CD14-positive monocyte (primary cell): ENCODE data around the gene CPLANE2. TPM values are rescaled to one million over a fixed set of nuclear protein-coding genes. Genes with fewer than 3 reads are reported as not detected.
A peak's percentile ranks its signal among the peaks of the same experiment; 100 is the strongest.

Experiments used
- DNase-seq, 3 donors: peaks; one replicate each; pipeline ENCODE4 v3.0.0-alpha.2; 2011 to 2022
- H2AFZ ChIP-seq: 2 replicates; pipeline ENCODE4 v1.6.0; 2012; ENCODE audit warnings: mild to moderate bottlenecking, low read depth, low read length, inconsistent platforms; ENCODE audit not compliant: insufficient read depth, poor library complexity, severe bottlenecking
- H3K27ac ChIP-seq, 2 donors: 1 replicate in 1 of 2; 2 replicates in 1 of 2; pipeline ENCODE4 v1.5.1; 2012 to 2013; ENCODE audit warnings: low read length in 2 of 2, control low read depth in 1 of 2, inconsistent platforms in 1 of 2, low read depth in 1 of 2, mild to moderate bottlenecking in 1 of 2
- H3K27me3 ChIP-seq, 2 donors: one replicate each; pipeline versions ENCODE4 v1.6.0 to v1.6.1; 2011 to 2013; ENCODE audit warnings: low read length in 2 of 2; ENCODE audit not compliant: control insufficient read depth in 2 of 2, insufficient read depth in 2 of 2
- H3K36me3 ChIP-seq, 2 donors: replicated peaks in 1 of 2; 1 replicate in 1 of 2; 2 replicates in 1 of 2; pipeline versions ENCODE4 v1.5.1 to v1.6.1; 2012 to 2013; ENCODE audit warnings: low read length in 2 of 2, control low read depth in 1 of 2, inconsistent platforms in 1 of 2, mild to moderate bottlenecking in 1 of 2; ENCODE audit not compliant: insufficient read depth in 2 of 2, control insufficient read depth in 1 of 2
- H3K4me1 ChIP-seq, 2 donors: 1 replicate in 1 of 2; 2 replicates in 1 of 2; pipeline versions ENCODE4 v1.5.1 to v1.6.1; 2012 to 2013; ENCODE audit warnings: low read length in 2 of 2, control low read depth in 1 of 2, inconsistent platforms in 1 of 2, mild to moderate bottlenecking in 1 of 2, moderate library complexity in 1 of 2; ENCODE audit not compliant: insufficient read depth in 2 of 2, control insufficient read depth in 1 of 2
- H3K4me2 ChIP-seq: replicated peaks from 2 replicates; pipeline ENCODE3; 2012; ENCODE audit warnings: low read length, moderate library complexity, mild to moderate bottlenecking; ENCODE audit not compliant: poor library complexity, severe bottlenecking; ENCODE audit errors: extremely low read depth
- H3K4me3 ChIP-seq, 3 experiments: fragments of 200-600 bp in 1 of 3; sonication (generic) in 1 of 3; replicated peaks in 1 of 3; 1 replicate in 2 of 3; 2 replicates in 1 of 3; pipeline ENCODE4 v1.5.1; 2011 to 2013; ENCODE audit warnings: low read length in 3 of 3, mild to moderate bottlenecking in 3 of 3, control low read depth in 2 of 3, low read depth in 2 of 3, inconsistent platforms in 1 of 3, moderate library complexity in 1 of 3
- H3K79me2 ChIP-seq: 2 replicates; pipeline ENCODE4 v1.6.0; 2012; ENCODE audit warnings: mild to moderate bottlenecking, control low read depth, inconsistent platforms, low read length, moderate library complexity; ENCODE audit not compliant: insufficient read depth
- H3K9ac ChIP-seq: 2 replicates; pipeline ENCODE4 v1.6.0; 2017; ENCODE audit warnings: low read length, mild to moderate bottlenecking; ENCODE audit not compliant: insufficient read depth, poor library complexity, severe bottlenecking
- H3K9me3 ChIP-seq, 2 donors: replicated peaks in 1 of 2; 1 replicate in 1 of 2; 2 replicates in 1 of 2; pipeline versions ENCODE4 v1.5.1 to v1.6.1; 2012 to 2013; ENCODE audit warnings: low read length in 2 of 2, control low read depth in 1 of 2; ENCODE audit not compliant: control insufficient read depth in 1 of 2, insufficient read depth in 1 of 2
- H4K20me1 ChIP-seq: 2 replicates; pipeline ENCODE4 v1.6.0; 2012; ENCODE audit warnings: mild to moderate bottlenecking, low read length, control low read depth, moderate library complexity; ENCODE audit not compliant: insufficient read depth
- H3K27ac Mint-ChIP-seq, 7 donors: one replicate each; pipeline ENCODE4 v1.8.0; 2020; ENCODE audit warnings: mild to moderate bottlenecking in 7 of 7, mixed read lengths in 7 of 7, moderate library complexity in 6 of 7, inconsistent platforms in 2 of 7
- H3K27me3 Mint-ChIP-seq, 3 donors: one replicate each; pipeline ENCODE4 v1.8.0; 2021 to 2022; ENCODE audit warnings: low read depth in 3 of 3, mild to moderate bottlenecking in 3 of 3, mixed read lengths in 3 of 3, moderate library complexity in 3 of 3, inconsistent platforms in 1 of 3
- H3K36me3 Mint-ChIP-seq, 2 donors: one replicate each; pipeline ENCODE4 v1.8.0; 2020; ENCODE audit warnings: mixed read lengths in 2 of 2, inconsistent platforms in 1 of 2, mild to moderate bottlenecking in 1 of 2
- H3K4me1 Mint-ChIP-seq: one replicate; pipeline ENCODE4 v1.8.0; 2020; ENCODE audit warnings: mild to moderate bottlenecking, mixed read lengths
- H3K4me3 Mint-ChIP-seq, 2 donors: one replicate each; pipeline ENCODE4 v1.8.0; 2020; ENCODE audit warnings: mild to moderate bottlenecking in 2 of 2, mixed read lengths in 2 of 2, moderate library complexity in 1 of 2
- H3K9me3 Mint-ChIP-seq, 7 donors: one replicate each; pipeline ENCODE4 v1.8.0; 2020 to 2022; ENCODE audit warnings: mixed read lengths in 7 of 7, mild to moderate bottlenecking in 6 of 7, moderate library complexity in 6 of 7, inconsistent platforms in 2 of 7
- WGBS: methylation state at CpG from one replicate; pipeline ENCODE4 v1.1.5; 2013; ENCODE audit warnings: missing lambda C conversion rate; ENCODE audit not compliant: insufficient coverage; 5-methylcytosine and 5-hydroxymethylcytosine counted together
- intact Hi-C, 2 donors: fragments of 100-400 bp; cut with micrococcal nuclease; formaldehyde crosslinking; loops; one replicate each; pipeline versions ENCODE4 v1.15.0 to v1.15.1; 2023
- polyA plus RNA-seq, 3 donors: library from polyadenylated mRNA; depleted of rRNA in 1 of 3; unstranded in 2 of 3; stranded (reverse) in 1 of 3; fragments of 300-500 nt in 2 of 3; fragments of >200 nt in 1 of 3; fragmentation: Illumina TruSeq in 2 of 3; gene quantifications; 1 replicate in 2 of 3; 2 replicates in 1 of 3; pipeline ENCODE4 v1.2.3, GENCODE V29; 2012 to 2021
- TF ChIP-seq, protein P1 (sequence below): fragments of 200-600 bp; IDR thresholded peaks from one replicate; pipeline ENCODE4 v1.8.0; 2022; ENCODE audit warnings: antibody characterized with exemption, mild to moderate bottlenecking

CPLANE2 gene
- polyA plus RNA-seq, 3 donors, result 0.54 to 1.7 (median 1.4) TPM

GRCh38 chr1:16195518-16195905 lies 41.5 kb downstream of the CPLANE2 start:
- no peaks in the 10 kb centered on the region for H3K36me3 ChIP-seq
- no peak overlapping the region for H3K4me2 ChIP-seq
- no CpG with 5 or more reads among the region's 7 CpGs for WGBS
- no peak overlapping the region for H3K9ac ChIP-seq
- H3K27ac Mint-ChIP-seq, result no peak overlapping the region
- TF ChIP-seq, protein P1, sequence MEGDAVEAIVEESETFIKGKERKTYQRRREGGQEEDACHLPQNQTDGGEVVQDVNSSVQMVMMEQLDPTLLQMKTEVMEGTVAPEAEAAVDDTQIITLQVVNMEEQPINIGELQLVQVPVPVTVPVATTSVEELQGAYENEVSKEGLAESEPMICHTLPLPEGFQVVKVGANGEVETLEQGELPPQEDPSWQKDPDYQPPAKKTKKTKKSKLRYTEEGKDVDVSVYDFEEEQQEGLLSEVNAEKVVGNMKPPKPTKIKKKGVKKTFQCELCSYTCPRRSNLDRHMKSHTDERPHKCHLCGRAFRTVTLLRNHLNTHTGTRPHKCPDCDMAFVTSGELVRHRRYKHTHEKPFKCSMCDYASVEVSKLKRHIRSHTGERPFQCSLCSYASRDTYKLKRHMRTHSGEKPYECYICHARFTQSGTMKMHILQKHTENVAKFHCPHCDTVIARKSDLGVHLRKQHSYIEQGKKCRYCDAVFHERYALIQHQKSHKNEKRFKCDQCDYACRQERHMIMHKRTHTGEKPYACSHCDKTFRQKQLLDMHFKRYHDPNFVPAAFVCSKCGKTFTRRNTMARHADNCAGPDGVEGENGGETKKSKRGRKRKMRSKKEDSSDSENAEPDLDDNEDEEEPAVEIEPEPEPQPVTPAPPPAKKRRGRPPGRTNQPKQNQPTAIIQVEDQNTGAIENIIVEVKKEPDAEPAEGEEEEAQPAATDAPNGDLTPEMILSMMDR, result no peak
- no peaks in the 10 kb centered on the region for H3K4me1 ChIP-seq
- H3K27ac ChIP-seq, result no peak overlapping the region
- no peak overlapping the region for H3K4me3 ChIP-seq
- H3K9me3 Mint-ChIP-seq, result peaks cover 0 to 2% (median 0%) of the 10 kb centered on the region in 7 donors
- H3K27me3 ChIP-seq, result no peaks in the 10 kb centered on the region
- H3K36me3 Mint-ChIP-seq, result peaks cover 0 to 6% of the 10 kb centered on the region in 2 donors
- H3K4me1 Mint-ChIP-seq, result no peaks in the 10 kb centered on the region
- intact Hi-C loops, result no loop called here
- H3K9me3 ChIP-seq, result no peaks in the 10 kb centered on the region
- no peak overlapping the region for H3K4me3 Mint-ChIP-seq
- H3K27me3 Mint-ChIP-seq, result peaks cover 2 to 4% (median 3%) of the 10 kb centered on the region in 3 donors
- no peaks in the 10 kb centered on the region for H3K79me2 ChIP-seq
- H4K20me1 ChIP-seq, result no peaks in the 10 kb centered on the region
- DNase-seq, result no peak
- no peak overlapping the region for H2AFZ ChIP-seq

- TF ChIP-seq, protein P1, result no peak
- no peak overlapping the region for H3K4me2 ChIP-seq
- intact Hi-C loops, result no loop called here
- no peaks in the 10 kb centered on the region for H4K20me1 ChIP-seq
- H3K79me2 ChIP-seq, result no peaks in the 10 kb centered on the region
- no peak overlapping the region for H3K4me3 Mint-ChIP-seq
- peaks cover 2% of the 10 kb centered on the region for H3K4me1 Mint-ChIP-seq
- H3K27me3 ChIP-seq, result no peaks in the 10 kb centered on the region
- no peak overlapping the region for H2AFZ ChIP-seq
- H3K9me3 Mint-ChIP-seq, result peaks cover 0 to 2% (median 0%) of the 10 kb centered on the region in 7 donors
- H3K9me3 ChIP-seq, result no peaks in the 10 kb centered on the region
- no peak for DNase-seq
- no peaks in the 10 kb centered on the region for H3K4me1 ChIP-seq
- H3K27me3 Mint-ChIP-seq, result peaks cover 2 to 24% (median 10%) of the 10 kb centered on the region in 3 donors
- no peaks in the 10 kb centered on the region for H3K36me3 Mint-ChIP-seq
- WGBS, result 63% methylated on average over 3 of the region's 6 CpGs
- no peak overlapping the region for H3K27ac ChIP-seq
- no peaks in the 10 kb centered on the region for H3K36me3 ChIP-seq
- peak overlapping the region; percentile 27 for H3K9ac ChIP-seq
- H3K27ac Mint-ChIP-seq, result no peak overlapping the region
- no peak overlapping the region for H3K4me3 ChIP-seq
Observed at GRCh38 chr1:16191916-16192546, 45.0 kb downstream of the CPLANE2 start.
